Fibroblast of lung (primary cell): Measurements from ENCODE around the gene PDE11A.

Experiments used
- EZH2 ChIP-seq: IDR thresholded peaks from 2 replicates; pipeline ENCODE4 v1.5.1; 2012; ENCODE audit warnings: low read length, control low read depth, mild to moderate bottlenecking; ENCODE audit errors: missing control alignments
- TF ChIP-seq, protein P1 (sequence below), 2 donors: IDR thresholded peaks in 1 of 2; conservative IDR thresholded peaks in 1 of 2; 1 replicate in 1 of 2; 2 replicates in 1 of 2; pipeline ENCODE4 v1.5.1; 2011 to 2012; ENCODE audit warnings: low read length in 2 of 2, control low read depth in 1 of 2, inconsistent platforms in 1 of 2, low read depth in 1 of 2, mild to moderate bottlenecking in 1 of 2

DNA sequence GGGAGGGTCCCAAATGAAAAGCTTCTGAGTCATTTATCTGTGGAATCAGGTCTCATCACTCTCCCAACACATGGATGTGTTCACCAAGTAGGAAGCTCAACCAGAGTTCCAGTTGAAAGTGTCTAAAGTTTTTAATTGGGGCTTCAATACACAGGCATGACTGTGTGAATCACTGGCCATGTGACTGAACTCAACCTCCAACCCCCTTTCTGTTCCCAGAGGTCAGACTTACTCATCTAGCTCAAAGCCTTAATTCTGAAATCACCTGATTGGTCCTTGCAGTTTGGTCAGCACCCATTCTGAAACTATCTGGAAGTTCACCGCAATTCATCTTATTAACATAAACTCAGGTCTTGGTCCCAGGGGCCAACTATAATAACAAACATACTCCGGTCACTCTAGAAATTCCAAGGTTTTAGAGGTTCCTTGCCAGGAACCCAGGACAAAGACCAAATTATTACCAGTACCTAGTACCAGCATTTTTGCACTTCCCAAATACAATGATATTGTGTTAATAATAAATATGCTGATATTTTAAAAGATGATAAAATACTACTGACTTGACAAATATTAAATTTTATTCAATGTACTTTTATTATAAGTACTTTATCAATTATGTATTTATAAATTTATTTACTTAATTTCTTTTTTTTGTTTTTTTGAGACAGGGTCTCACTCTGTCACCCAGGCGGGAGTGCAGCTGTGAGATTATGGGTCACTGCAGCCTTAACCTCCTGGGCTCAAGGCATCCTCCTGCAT, 28.9 kb upstream of the PDE11A start:
- no peak for TF ChIP-seq EZH2
- TF ChIP-seq, protein P1, sequence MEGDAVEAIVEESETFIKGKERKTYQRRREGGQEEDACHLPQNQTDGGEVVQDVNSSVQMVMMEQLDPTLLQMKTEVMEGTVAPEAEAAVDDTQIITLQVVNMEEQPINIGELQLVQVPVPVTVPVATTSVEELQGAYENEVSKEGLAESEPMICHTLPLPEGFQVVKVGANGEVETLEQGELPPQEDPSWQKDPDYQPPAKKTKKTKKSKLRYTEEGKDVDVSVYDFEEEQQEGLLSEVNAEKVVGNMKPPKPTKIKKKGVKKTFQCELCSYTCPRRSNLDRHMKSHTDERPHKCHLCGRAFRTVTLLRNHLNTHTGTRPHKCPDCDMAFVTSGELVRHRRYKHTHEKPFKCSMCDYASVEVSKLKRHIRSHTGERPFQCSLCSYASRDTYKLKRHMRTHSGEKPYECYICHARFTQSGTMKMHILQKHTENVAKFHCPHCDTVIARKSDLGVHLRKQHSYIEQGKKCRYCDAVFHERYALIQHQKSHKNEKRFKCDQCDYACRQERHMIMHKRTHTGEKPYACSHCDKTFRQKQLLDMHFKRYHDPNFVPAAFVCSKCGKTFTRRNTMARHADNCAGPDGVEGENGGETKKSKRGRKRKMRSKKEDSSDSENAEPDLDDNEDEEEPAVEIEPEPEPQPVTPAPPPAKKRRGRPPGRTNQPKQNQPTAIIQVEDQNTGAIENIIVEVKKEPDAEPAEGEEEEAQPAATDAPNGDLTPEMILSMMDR (conservative IDR thresholded peaks at IDR 0.05 in 1 of 2, IDR thresholded peaks at IDR 0.05 in 1 of 2; ENCODE audit: low read depth in 1 of 2, low read length in 2 of 2): no peak
